GM18868 (cell line): ENCODE data around the gene TIMM17A.
A peak's percentile ranks its signal among the peaks of the same experiment; 100 is the strongest.

ENCODE experiments used
- ATAC-seq: cut with Tn5 transposase; IDR thresholded peaks from one replicate; pipeline ENCODE4 v1.9.1; 2021; ENCODE audit warnings: mild to moderate bottlenecking, moderate library complexity; ENCODE audit not compliant: unreplicated experiment

Gene TIMM17A

DNA sequence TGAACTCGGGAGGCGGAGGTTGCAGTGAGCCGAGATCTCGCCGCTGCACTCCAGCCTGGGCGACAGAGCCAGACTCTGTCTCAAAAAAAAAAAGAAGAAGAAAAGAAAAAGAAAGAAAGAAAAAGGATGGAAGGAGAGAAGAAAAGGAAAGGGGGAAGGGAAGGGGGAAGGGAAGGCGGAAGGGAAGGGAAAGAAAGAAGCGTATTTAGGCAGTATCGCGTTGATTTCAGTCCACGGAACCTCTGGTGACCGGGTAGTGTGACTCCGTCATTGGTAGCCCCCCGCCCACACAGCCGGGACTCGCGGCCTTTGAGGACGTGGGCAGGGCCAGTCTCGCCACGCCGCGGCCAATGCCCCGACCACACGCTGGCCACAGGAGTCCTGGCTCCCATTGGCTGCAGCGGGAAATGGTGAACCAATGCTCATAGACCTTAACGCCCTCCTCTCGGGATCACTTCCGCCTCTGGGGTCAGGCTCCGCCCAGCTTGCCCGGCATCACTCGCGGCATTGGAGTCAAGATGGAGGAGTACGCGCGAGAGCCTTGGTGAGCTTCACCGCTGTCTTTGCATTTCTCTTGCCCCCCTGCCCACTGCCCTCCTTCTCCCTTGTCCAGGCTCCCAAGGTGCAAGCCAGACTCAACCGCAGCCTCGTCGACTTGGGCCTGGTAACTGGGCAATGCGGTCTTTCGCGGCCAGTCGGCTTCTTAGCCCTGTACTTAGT lies at the start of gene TIMM17A:
TIMM17A (plus strand) TSS at position 495 of the 720 bp plus-strand sequence; CDS start at position 519, 24 bp downstream.
- peak; percentile 99 for ATAC-seq

GRCh38 chr1:201906336-201906735 lies 49.0 kb upstream of the TIMM17A start:
- no peak for ATAC-seq

DNA sequence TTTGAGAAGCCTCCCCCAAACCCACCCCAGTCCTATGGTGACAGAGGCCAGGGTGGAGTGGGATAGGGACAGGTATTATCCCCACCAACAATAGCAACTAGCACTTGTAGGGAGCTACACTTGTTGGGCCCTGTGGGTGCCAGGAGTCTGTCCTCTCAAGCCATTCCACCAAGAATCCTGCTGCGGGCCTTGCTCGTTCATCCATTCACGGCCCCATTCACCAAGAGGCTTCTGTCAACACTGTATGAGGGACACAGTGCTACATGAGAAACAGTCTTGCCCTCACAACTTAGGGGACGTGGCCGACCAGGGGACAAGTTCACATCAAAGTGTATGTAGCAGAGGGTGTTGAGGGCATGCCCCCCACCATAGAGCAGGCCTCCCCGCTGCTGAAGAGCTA lies 47.7 kb upstream of the TIMM17A start:
- no peak for ATAC-seq

DNA sequence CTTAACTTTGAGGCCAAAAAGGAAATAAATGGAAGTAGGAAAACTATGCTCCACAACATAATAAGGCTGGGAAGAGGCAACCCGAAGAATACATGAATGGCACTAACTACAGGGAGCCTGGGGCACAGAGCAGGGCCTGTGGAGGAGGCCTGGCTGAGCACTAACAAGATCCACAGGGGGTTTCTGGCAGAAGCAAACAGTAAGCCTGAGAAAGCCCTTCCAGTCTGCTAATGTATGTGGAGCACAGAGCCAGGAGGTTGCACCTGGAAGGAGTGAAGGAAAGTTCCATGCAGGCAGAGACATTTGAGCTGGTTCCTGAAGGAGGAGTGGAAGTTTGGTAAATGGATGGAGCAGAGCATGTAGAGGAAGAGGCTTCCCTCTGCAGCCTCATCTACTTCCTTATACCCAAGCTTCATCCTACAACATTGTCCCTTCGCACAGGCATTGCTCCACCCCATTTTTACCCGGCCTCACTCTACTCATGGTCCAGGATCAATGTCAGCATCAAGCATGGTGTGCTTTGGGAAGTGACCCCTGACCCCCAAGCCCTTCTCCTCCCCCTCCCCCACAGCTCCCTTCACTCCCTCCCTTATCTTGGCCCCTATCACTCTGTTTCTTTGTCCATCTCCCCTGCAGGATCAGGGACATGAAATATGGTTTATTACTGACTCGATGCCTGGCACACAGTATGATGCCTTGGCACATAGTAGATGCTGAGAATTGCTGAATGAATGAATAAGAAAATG lies 43.3 kb upstream of the TIMM17A start:
- ATAC-seq: no peak

GRCh38 chr1:201912832-201913231 lies 42.5 kb upstream of the TIMM17A start:
- ATAC-seq: no peak

- ATAC-seq: no peak
These were observed 40.7 kb upstream of the TIMM17A start for GRCh38 chr1:201914456-201915235.

- ATAC-seq: no peak
These were observed 38.6 kb upstream of the TIMM17A start for GRCh38 chr1:201916649-201917249.

- ATAC-seq: no peak
These were observed 37.8 kb upstream of the TIMM17A start for GRCh38 chr1:201917362-201918033.

GRCh38 chr1:201918343-201918742 lies 37.0 kb upstream of the TIMM17A start:
- no peak for ATAC-seq

DNA sequence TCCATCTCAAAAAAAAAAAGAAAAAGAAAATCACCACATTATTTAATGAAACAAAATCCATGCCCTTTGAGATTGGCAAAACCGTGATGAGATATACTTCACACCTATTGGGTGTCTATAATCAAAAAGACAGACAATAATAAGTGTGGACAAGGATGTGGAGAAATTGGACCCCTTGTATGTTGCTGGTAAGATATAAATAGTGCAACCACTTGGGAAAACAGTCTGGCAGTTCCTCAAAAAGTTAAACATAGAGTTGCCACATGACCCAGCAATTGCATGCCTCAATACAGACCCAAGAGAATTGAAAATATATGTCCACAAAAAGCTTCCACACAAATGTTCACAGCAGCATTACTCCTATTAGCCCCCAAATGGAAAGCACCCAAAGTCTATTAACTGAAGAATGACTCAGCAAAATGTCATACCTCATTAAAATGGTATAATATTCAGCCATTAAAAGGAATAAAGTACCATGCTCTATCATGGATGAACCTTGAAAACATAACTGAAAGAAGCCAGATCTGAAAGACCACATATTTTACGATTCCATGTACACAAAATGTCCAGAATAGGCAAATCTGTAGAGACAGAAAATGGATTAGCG lies 33.2 kb upstream of the TIMM17A start:
- ATAC-seq: no peak

GRCh38 chr1:201925301-201925567 lies 30.1 kb upstream of the TIMM17A start:
- ATAC-seq: no peak

GRCh38 chr1:201925981-201926645 lies 29.2 kb upstream of the TIMM17A start:
- ATAC-seq: no peak

DNA sequence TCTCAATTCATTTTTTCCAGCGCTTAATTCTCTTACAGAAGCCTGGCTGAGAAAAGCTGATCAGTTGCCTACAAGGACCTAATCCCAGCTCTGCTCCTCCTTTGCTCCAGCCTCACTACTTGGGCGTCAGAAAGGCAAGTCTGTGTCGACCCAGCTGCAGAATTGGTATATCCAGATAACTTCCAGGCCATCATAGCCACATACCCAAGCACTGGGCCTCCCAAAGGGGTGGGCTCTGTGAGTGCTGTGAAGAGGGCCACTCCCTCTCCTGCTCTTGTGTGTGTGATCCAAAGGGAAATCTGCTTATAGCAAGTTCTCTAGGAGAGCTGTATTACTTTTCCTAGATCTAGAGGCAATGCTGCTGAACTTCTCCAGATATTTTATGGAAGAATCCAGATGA lies 27.0 kb upstream of the TIMM17A start:
- no peak for ATAC-seq

GRCh38 chr1:201930137-201930536 lies 25.2 kb upstream of the TIMM17A start:
- no peak for ATAC-seq

- no peak for ATAC-seq
These were observed 24.5 kb upstream of the TIMM17A start for GRCh38 chr1:201930803-201931202.

- no peak for ATAC-seq
These were observed 21.4 kb upstream of the TIMM17A start for GRCh38 chr1:201933840-201934430.

GRCh38 chr1:201937624-201938213 lies 17.6 kb upstream of the TIMM17A start:
- ATAC-seq: no peak

GRCh38 chr1:201938440-201939035 lies 16.8 kb upstream of the TIMM17A start:
- no peak for ATAC-seq

- no peak for ATAC-seq
These were observed 16.2 kb upstream of the TIMM17A start for GRCh38 chr1:201939148-201939547.
